GM12878 (cell line): Measurements from ENCODE around the gene RAMACL. TPM values are rescaled to one million over a fixed set of nuclear protein-coding genes. Genes with fewer than 3 reads are reported as not detected.

Experiments
- ATAC-seq: fragments of 200-7000 bp; cut with Tn5 transposase; 3 replicates; pipeline ENCODE4 v1.9.1; 2020; ENCODE audit warnings: mild to moderate bottlenecking, moderate library complexity
- BruUV-seq: library from RNA; stranded (reverse); fragments of 400-500 nt; replicated peaks from 2 replicates; lab custom pipeline; 2021; lab: Mats Ljungman, UMichigan
- CTCF ChIA-PET: fragments of 300-600 bp; sonication (Branson Sonifier 250); formaldehyde crosslinking; extraction: SDS; loops from one replicate; lab custom pipeline; 2021; ENCODE audit warnings: inconsistent platforms; lab: Yijun Ruan, JAX
- POLR2A ChIA-PET: fragments of 350-600 bp; formaldehyde crosslinking; extraction: SDS; loops from one replicate; lab custom pipeline; 2021; ENCODE audit warnings: inconsistent platforms; lab: Charles Lee
- RAD21 ChIA-PET: fragments of 300-600 bp; sonication (Branson Sonifier 250); formaldehyde crosslinking; loops from one replicate; lab custom pipeline; 2023; ENCODE audit warnings: antibody characterized with exemption; ENCODE audit not compliant: unreplicated experiment; lab: Charles Lee
- SMC1A ChIA-PET: fragments of 300-600 bp; sonication (Branson Sonifier 250); formaldehyde crosslinking; loops from one replicate; lab custom pipeline; 2023; ENCODE audit not compliant: unreplicated experiment, uncharacterized antibody; lab: Charles Lee
- DNase-seq: peaks from one replicate; pipeline ENCODE4 v3.0.0-alpha.2; 2011; ENCODE audit warnings: low read depth, low spot score
- FAIRE-seq: peaks from 3 replicates; lab custom pipeline; 2011; peaks lifted over from hg19 to GRCh38; lab: Jason Lieb, UNC
- H2AFZ ChIP-seq: 2 replicates; pipeline ENCODE4 v1.6.0; 2011; ENCODE audit warnings: low read depth, low read length, control low read depth; ENCODE audit not compliant: control insufficient read depth
- H3K27ac ChIP-seq: 2 replicates; pipeline ENCODE4 v1.5.1; 2011; ENCODE audit warnings: control low read depth; ENCODE audit not compliant: control insufficient read depth, insufficient read depth
- H3K27me3 ChIP-seq, 2 experiments: replicated peaks in 1 of 2; 2 replicates each; pipeline versions ENCODE4 v1.6.0 to v1.6.1; 2011; ENCODE audit warnings: low read length in 1 of 2; ENCODE audit not compliant: control insufficient read depth in 2 of 2, insufficient read depth in 2 of 2
- H3K36me3 ChIP-seq, 2 experiments: 2 replicates each; pipeline ENCODE4 v1.5.1; 2011; ENCODE audit warnings: low read length in 1 of 2; ENCODE audit not compliant: control insufficient read depth in 2 of 2, insufficient read depth in 2 of 2
- H3K4me1 ChIP-seq: 2 replicates; pipeline ENCODE4 v1.6.1; 2011; ENCODE audit warnings: mild to moderate bottlenecking, low read length, moderate library complexity, mixed read lengths; ENCODE audit not compliant: control insufficient read depth, insufficient read depth
- H3K4me2 ChIP-seq: 2 replicates; pipeline ENCODE4 v1.6.0; 2011; ENCODE audit warnings: control low read depth; ENCODE audit not compliant: control insufficient read depth, insufficient read depth
- H3K4me3 ChIP-seq: fragments of 200-600 bp; sonication (generic); 2 replicates; pipeline ENCODE4 v1.5.1; 2016
- H3K79me2 ChIP-seq: 2 replicates; pipeline ENCODE4 v1.6.0; 2011; ENCODE audit warnings: low read length; ENCODE audit not compliant: control insufficient read depth, insufficient read depth
- H3K9ac ChIP-seq: 2 replicates; pipeline ENCODE4 v1.8.0; 2011; ENCODE audit warnings: low read length, control low read depth, mixed read lengths; ENCODE audit not compliant: control insufficient read depth, insufficient read depth
- H3K9me3 ChIP-seq: replicated peaks from 3 replicates; pipeline ENCODE4 v1.5.1; 2011; ENCODE audit warnings: mild to moderate bottlenecking, low read length; ENCODE audit not compliant: control insufficient read depth, insufficient read depth
- H4K20me1 ChIP-seq: 2 replicates; pipeline ENCODE4 v1.6.0; 2011; ENCODE audit not compliant: control insufficient read depth, insufficient read depth
- ATF7 ChIP-seq: fragments of 450-650 bp; IDR thresholded peaks from 2 replicates; pipeline ENCODE4 v1.6.1; 2016; ENCODE audit warnings: low read depth, mild to moderate bottlenecking
- BHLHE40 ChIP-seq, 2 experiments: fragments of 450-650 bp in 1 of 2; IDR thresholded peaks; 2 replicates each; pipeline ENCODE4 v1.6.1; 2011 to 2017; ENCODE audit warnings: low read depth in 2 of 2, borderline replicate concordance in 1 of 2, improper control_type of control experiment in 1 of 2, low read length in 1 of 2, mild to moderate bottlenecking in 1 of 2
- CHD2 ChIP-seq: IDR thresholded peaks from 2 replicates; pipeline ENCODE4 v1.6.1; 2011; ENCODE audit warnings: low read depth, low read length, improper control_type of control experiment, borderline replicate concordance
- ETV6 ChIP-seq, 2 experiments: fragments of 450-650 bp in 1 of 2; IDR thresholded peaks in 1 of 2; conservative IDR thresholded peaks in 1 of 2; 2 replicates each; pipeline ENCODE4 v1.6.1; 2014; ENCODE audit warnings: antibody characterized with exemption in 1 of 2, borderline replicate concordance in 1 of 2, low read depth in 1 of 2, mild to moderate bottlenecking in 1 of 2, moderate library complexity in 1 of 2
- KLF5 ChIP-seq: fragments of 450-650 bp; IDR thresholded peaks from 2 replicates; pipeline ENCODE4 v1.6.1; 2014; ENCODE audit warnings: mild to moderate bottlenecking; ENCODE audit not compliant: partially characterized antibody
- NFIC ChIP-seq: IDR thresholded peaks from 2 replicates; pipeline ENCODE4 v1.6.1; 2012; ENCODE audit warnings: low read depth, mild to moderate bottlenecking, inconsistent platforms, low read length, moderate library complexity
- NRF1 ChIP-seq: conservative IDR thresholded peaks from 2 replicates; pipeline ENCODE4 v1.6.1; 2011; ENCODE audit warnings: mild to moderate bottlenecking, low read depth, low read length, improper control_type of control experiment
- RAD21 ChIP-seq: IDR thresholded peaks from 2 replicates; pipeline ENCODE4 v1.6.1; 2011; ENCODE audit warnings: mild to moderate bottlenecking, low read depth, low read length, moderate library complexity; ENCODE audit not compliant: insufficient read depth
- WGBS: methylation state at CpG from one replicate; pipeline ENCODE4 v1.1.6; 2016; ENCODE audit warnings: low lambda C conversion rate; ENCODE audit not compliant: insufficient replicate concordance, insufficient coverage; ENCODE audit errors: missing lambda C conversion rate; 5-methylcytosine and 5-hydroxymethylcytosine counted together
- in situ Hi-C: fragments of 300-500 bp; cut with MboI; formaldehyde crosslinking; loops from 9 replicates; pipeline ENCODE4 v1.14.3; 2018; ENCODE audit warnings: mixed read lengths
- intact Hi-C: fragments of 100-400 bp; cut with micrococcal nuclease; formaldehyde crosslinking; loops from one replicate; pipeline ENCODE4 v1.14.2; 2022; ENCODE audit not compliant: unreplicated experiment
- polyA plus RNA-seq, 11 experiments: library from polyadenylated mRNA; depleted of rRNA in 4 of 11; unstranded in 6 of 11; stranded (reverse) in 5 of 11; fragments of >200 nt; fragmentation: Nextera tagmentation in 4 of 11; fragmentation: Illumina TruSeq in 1 of 11; extraction: Ambion mirVana in 4 of 11; extraction: Trizol in 1 of 11; gene quantifications; 1 replicate in 1 of 11; 2 replicates in 10 of 11; pipeline versions ENCODE4 v1.2.1 to v1.2.3, GENCODE V29; 2011 to 2016; ENCODE audit warnings: inconsistent platforms in 2 of 11, missing spikeins in 2 of 11, low read depth in 1 of 11
- total RNA-seq, 4 experiments: library from RNA; depleted of rRNA in 3 of 4; stranded (reverse); fragments of >200 nt in 3 of 4; fragmentation: Illumina TruSeq in 1 of 4; extraction: Trizol in 1 of 4; gene quantifications; 2 replicates each; pipeline versions ENCODE4 v1.2.1 to v1.2.3, GENCODE V29; 2013 to 2021
- TF ChIP-seq, protein P1 (sequence below): fragments of 450-650 bp; formaldehyde crosslinking; IDR thresholded peaks from 2 replicates; pipeline ENCODE4 v1.4.0; 2020; ENCODE audit warnings: mild to moderate bottlenecking, moderate library complexity
- TF ChIP-seq, protein P2 (sequence below): IDR thresholded peaks from 2 replicates; pipeline ENCODE4 v1.6.1; 2011; ENCODE audit warnings: borderline replicate concordance, low read depth, mild to moderate bottlenecking, moderate library complexity, low read length; ENCODE audit not compliant: insufficient read depth, poor library complexity, severe bottlenecking
- TF ChIP-seq, protein P3 (sequence below): fragments of 450-650 bp; IDR thresholded peaks from 2 replicates; pipeline ENCODE4 v1.6.1; 2017; ENCODE audit warnings: borderline replicate concordance

The RAMACL gene
- total and polyA plus RNA-seq, 10 of the 15 experiments (the other 5 are each of a cell fraction or from before 2014, with no cell fraction given): 0.09 to 1.3 (median 0.31) TPM; not detected in 1

DNA sequence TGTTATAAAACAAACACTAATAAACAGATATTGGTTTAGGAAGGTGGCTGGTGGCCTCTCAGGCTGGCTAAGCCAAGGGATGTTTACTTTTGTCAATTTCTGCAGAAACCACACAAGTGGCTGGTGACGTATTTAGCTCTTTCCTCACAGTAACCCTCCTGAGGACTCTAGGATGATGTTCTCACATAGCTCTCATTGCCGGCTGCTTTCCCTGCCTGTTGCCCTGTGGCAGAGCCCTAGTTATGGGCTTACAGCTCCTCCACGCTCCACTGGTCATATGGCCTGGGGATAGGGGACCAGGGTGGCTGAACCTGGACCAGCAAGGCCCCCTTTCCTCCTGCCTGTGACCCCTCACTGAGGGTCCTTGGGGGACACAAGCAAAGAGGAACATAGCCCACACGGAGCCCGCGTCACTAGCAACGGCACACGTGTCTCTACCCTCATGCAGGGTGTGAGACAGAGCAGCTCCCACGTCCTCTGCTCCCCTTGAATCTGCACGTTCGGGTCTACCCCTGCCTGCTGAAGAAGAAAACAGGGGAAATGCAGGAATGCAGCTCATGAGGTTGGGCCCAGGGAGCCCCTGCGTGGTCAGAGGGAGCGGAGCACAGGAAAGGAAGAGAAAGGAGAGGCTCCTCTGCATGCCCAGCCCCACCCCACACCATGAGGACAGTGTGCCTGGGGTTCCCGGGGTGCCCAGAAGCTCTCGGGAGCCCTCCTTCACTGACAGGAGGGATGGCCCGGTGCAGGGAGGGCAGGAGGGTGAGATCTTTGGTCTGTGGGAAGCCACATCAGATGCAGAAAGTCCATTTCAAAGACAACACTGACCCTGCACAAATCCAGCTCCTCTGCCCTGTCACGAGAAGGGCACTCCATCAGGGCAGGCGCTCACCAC, 13.9 kb downstream of the RAMACL start:
- no peaks in the 10 kb centered on the region for H3K27me3 ChIP-seq
- H4K20me1 ChIP-seq: no peaks in the 10 kb centered on the region
- H3K4me2 ChIP-seq: no peak overlapping the region
- ChIA-PET POLR2A (no interaction called here), RAD21 (no interaction called here), SMC1A (no interaction called here), CTCF (no interaction called here)
- H3K79me2 ChIP-seq: no peaks in the 10 kb centered on the region
- H3K9me3 ChIP-seq: peaks cover 3% of the 10 kb centered on the region; the same call in 2 of the 3 replicates
- no peak overlapping the region for H2AFZ ChIP-seq
- H3K36me3 ChIP-seq: no peaks in the 10 kb centered on the region
- in situ Hi-C loops (no loop called here), intact Hi-C loops (no loop called here)
- no peak for TF ChIP-seq NFIC
- TF ChIP-seq CHD2: no peak
- TF ChIP-seq ATF7: no peak
- no peak for TF ChIP-seq KLF5
- TF ChIP-seq, protein P1, sequence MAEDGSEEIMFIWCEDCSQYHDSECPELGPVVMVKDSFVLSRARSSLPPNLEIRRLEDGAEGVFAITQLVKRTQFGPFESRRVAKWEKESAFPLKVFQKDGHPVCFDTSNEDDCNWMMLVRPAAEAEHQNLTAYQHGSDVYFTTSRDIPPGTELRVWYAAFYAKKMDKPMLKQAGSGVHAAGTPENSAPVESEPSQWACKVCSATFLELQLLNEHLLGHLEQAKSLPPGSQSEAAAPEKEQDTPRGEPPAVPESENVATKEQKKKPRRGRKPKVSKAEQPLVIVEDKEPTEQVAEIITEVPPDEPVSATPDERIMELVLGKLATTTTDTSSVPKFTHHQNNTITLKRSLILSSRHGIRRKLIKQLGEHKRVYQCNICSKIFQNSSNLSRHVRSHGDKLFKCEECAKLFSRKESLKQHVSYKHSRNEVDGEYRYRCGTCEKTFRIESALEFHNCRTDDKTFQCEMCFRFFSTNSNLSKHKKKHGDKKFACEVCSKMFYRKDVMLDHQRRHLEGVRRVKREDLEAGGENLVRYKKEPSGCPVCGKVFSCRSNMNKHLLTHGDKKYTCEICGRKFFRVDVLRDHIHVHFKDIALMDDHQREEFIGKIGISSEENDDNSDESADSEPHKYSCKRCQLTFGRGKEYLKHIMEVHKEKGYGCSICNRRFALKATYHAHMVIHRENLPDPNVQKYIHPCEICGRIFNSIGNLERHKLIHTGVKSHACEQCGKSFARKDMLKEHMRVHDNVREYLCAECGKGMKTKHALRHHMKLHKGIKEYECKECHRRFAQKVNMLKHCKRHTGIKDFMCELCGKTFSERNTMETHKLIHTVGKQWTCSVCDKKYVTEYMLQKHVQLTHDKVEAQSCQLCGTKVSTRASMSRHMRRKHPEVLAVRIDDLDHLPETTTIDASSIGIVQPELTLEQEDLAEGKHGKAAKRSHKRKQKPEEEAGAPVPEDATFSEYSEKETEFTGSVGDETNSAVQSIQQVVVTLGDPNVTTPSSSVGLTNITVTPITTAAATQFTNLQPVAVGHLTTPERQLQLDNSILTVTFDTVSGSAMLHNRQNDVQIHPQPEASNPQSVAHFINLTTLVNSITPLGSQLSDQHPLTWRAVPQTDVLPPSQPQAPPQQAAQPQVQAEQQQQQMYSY (CRISPR knock-in tag): no peak
- no peak for TF ChIP-seq RAD21
- TF ChIP-seq ETV6 (conservative IDR thresholded peaks at IDR 0.05 in 1 of 2, IDR thresholded peaks at IDR 0.05 in 1 of 2; ENCODE audit: borderline replicate concordance in 1 of 2, low read depth in 1 of 2): no peak
- TF ChIP-seq, protein P2, sequence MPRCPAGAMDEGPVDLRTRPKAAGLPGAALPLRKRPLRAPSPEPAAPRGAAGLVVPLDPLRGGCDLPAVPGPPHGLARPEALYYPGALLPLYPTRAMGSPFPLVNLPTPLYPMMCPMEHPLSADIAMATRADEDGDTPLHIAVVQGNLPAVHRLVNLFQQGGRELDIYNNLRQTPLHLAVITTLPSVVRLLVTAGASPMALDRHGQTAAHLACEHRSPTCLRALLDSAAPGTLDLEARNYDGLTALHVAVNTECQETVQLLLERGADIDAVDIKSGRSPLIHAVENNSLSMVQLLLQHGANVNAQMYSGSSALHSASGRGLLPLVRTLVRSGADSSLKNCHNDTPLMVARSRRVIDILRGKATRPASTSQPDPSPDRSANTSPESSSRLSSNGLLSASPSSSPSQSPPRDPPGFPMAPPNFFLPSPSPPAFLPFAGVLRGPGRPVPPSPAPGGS: no peak
- no peak for TF ChIP-seq BHLHE40 (IDR thresholded peaks at IDR 0.05; ENCODE audit: borderline replicate concordance in 1 of 2, low read depth in 2 of 2, low read length in 1 of 2)
- TF ChIP-seq, protein P3, sequence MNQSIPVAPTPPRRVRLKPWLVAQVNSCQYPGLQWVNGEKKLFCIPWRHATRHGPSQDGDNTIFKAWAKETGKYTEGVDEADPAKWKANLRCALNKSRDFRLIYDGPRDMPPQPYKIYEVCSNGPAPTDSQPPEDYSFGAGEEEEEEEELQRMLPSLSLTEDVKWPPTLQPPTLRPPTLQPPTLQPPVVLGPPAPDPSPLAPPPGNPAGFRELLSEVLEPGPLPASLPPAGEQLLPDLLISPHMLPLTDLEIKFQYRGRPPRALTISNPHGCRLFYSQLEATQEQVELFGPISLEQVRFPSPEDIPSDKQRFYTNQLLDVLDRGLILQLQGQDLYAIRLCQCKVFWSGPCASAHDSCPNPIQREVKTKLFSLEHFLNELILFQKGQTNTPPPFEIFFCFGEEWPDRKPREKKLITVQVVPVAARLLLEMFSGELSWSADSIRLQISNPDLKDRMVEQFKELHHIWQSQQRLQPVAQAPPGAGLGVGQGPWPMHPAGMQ: no peak
- no peak for TF ChIP-seq NRF1
- no peak overlapping the region for H3K27ac ChIP-seq
- no peak for ATAC-seq
- H3K4me3 ChIP-seq: no peak overlapping the region
- WGBS: 47% methylated on average over 18 of the region's 18 CpGs
- no peaks in the 10 kb centered on the region for H3K4me1 ChIP-seq
- no peak overlapping the region for H3K9ac ChIP-seq
- DNase-seq: no peak
- no TSS peak for BruUV-seq
- FAIRE-seq: no peak
